CD4-positive, alpha-beta T cell treated with Interleukin-10 for 1 hour (primary cell): Measurements from ENCODE around the gene ERLIN1.
"Not testable (repeated sequence)": the region's sequence is repeated elsewhere in the genome, so short reads cannot be mapped to it uniquely, and the experiment has no call there.

Experiments used
- DNase-seq: peaks from one replicate; pipeline ENCODE4 v3.0.0-alpha.2; 2020

Gene ERLIN1

GRCh38 chr10:100131571-100131970, 54.3 kb downstream of the ERLIN1 start:
- no peak for DNase-seq

GRCh38 chr10:100130831-100131230, 55.0 kb downstream of the ERLIN1 start:
- DNase-seq = no peak

GRCh38 chr10:100129424-100129823, 56.4 kb downstream of the ERLIN1 start:
- no peak for DNase-seq

GRCh38 chr10:100128951-100129350, 56.9 kb downstream of the ERLIN1 start:
- no peak for DNase-seq

- not testable (repeated sequence) for DNase-seq
Observed at GRCh38 chr10:100125335-100125734, 60.5 kb downstream of the ERLIN1 start.

- no peak for DNase-seq
Observed at GRCh38 chr10:100124097-100124496, 61.7 kb downstream of the ERLIN1 start.

- DNase-seq = no peak
Observed at GRCh38 chr10:100122780-100123179, 63.0 kb downstream of the ERLIN1 start.

- DNase-seq = no peak
Observed at GRCh38 chr10:100120550-100120949, 65.3 kb downstream of the ERLIN1 start.

- no peak for DNase-seq
Observed at GRCh38 chr10:100119726-100120125, 66.1 kb downstream of the ERLIN1 start.

- DNase-seq = no peak
Observed at GRCh38 chr10:100114976-100115770, 70.7 kb downstream of the ERLIN1 start.

- DNase-seq = no peak
Observed at GRCh38 chr10:100114460-100114859, 71.4 kb downstream of the ERLIN1 start.

- DNase-seq = no peak
Observed at GRCh38 chr10:100109670-100110069, 76.2 kb downstream of the ERLIN1 start.

- no peak for DNase-seq
Observed at GRCh38 chr10:100106865-100107264, 79.0 kb downstream of the ERLIN1 start.

GRCh38 chr10:100104300-100104699, 81.5 kb downstream of the ERLIN1 start:
- no peak for DNase-seq

GRCh38 chr10:100103581-100103980, 82.2 kb downstream of the ERLIN1 start:
- no peak for DNase-seq

- no peak for DNase-seq
Observed at GRCh38 chr10:100101192-100102076, 84.4 kb downstream of the ERLIN1 start.

GRCh38 chr10:100100651-100101184, 85.1 kb downstream of the ERLIN1 start:
- no peak for DNase-seq
